HCT116 (cell line): ENCODE data around the gene TMEM132D. TPM values are rescaled to one million over a fixed set of nuclear protein-coding genes. Genes with fewer than 3 reads are reported as not detected.

ENCODE experiments used
- ATAC-seq: fragments of 200-7000 bp; cut with Tn5 transposase; 2 replicates; pipeline ENCODE4 v1.9.1; 2020; ENCODE audit warnings: mild to moderate bottlenecking, moderate library complexity
- BruUV-seq: library from RNA; stranded (reverse); fragments of 400-500 nt; replicated peaks from 2 replicates; lab custom pipeline; 2021; lab: Mats Ljungman, UMichigan
- CTCF ChIA-PET: fragments of 300-600 bp; sonication (Branson Sonifier 250); formaldehyde crosslinking; loops from one replicate; lab custom pipeline; 2021; ENCODE audit warnings: antibody characterized with exemption; lab: Charles Lee
- POLR2A ChIA-PET: fragments of 300-600, 350-600 bp; sonication (Branson Sonifier 250); formaldehyde crosslinking; loops from one replicate; lab custom pipeline; 2021; ENCODE audit warnings: antibody characterized with exemption; lab: Charles Lee
- RAD21 ChIA-PET, 2 experiments: fragments of 300-600 bp; sonication (Branson Sonifier 250); formaldehyde crosslinking; loops; one replicate each; lab custom pipeline; 2023; ENCODE audit warnings: low total read pairs in 2 of 2; ENCODE audit not compliant: uncharacterized antibody in 2 of 2, unreplicated experiment in 2 of 2, low non-redundant PET in 1 of 2; lab: Charles Lee
- DNase-seq: peaks from one replicate; pipeline ENCODE4 v3.0.0-alpha.2; 2010; ENCODE audit warnings: low read depth, low spot score
- H2AFZ ChIP-seq: fragments of 200-600 bp; shearing (Covaris generic), sonication (generic); 2 replicates; pipeline ENCODE4 v1.6.1; 2017; ENCODE audit warnings: low read depth, mixed run types, mixed read lengths, antibody characterized with exemption, low read length; ENCODE audit not compliant: poor library complexity, severe bottlenecking
- H3K27ac ChIP-seq: 2 replicates; pipeline ENCODE4 v1.5.1; 2012; ENCODE audit warnings: low read depth, low read length
- H3K27me3 ChIP-seq: fragments of 200-600 bp; sonication (generic); 2 replicates; pipeline ENCODE4 v1.6.1; 2016; ENCODE audit warnings: mixed run types, low read length, mixed read lengths; ENCODE audit not compliant: insufficient read depth
- H3K36me3 ChIP-seq, 2 experiments: fragments of 200-500 bp in 1 of 2; fragments of 200-600 bp in 1 of 2; sonication (Bioruptor generic) in 1 of 2; sonication (generic) in 1 of 2; 2 replicates each; pipeline versions ENCODE4 v1.5.1 to v1.6.1; 2014 to 2016; ENCODE audit warnings: low read length in 2 of 2, inconsistent platforms in 1 of 2, mixed read lengths in 1 of 2, mixed run types in 1 of 2; ENCODE audit not compliant: insufficient read depth in 2 of 2, control insufficient read depth in 1 of 2
- H3K4me1 ChIP-seq, 2 experiments: fragments of 200-600 bp in 1 of 2; sonication (generic) in 1 of 2; 2 replicates each; pipeline versions ENCODE4 v1.5.1 to v1.6.1; 2012 to 2017; ENCODE audit warnings: low read length in 2 of 2, inconsistent platforms in 1 of 2, mild to moderate bottlenecking in 1 of 2, mixed read lengths in 1 of 2, mixed run types in 1 of 2, moderate library complexity in 1 of 2; ENCODE audit not compliant: insufficient read depth in 2 of 2, control insufficient read depth in 1 of 2
- H3K4me2 ChIP-seq: fragments of 200-600 bp; sonication (generic); 2 replicates; pipeline ENCODE4 v1.6.1; 2017; ENCODE audit warnings: mixed run types, low read length, mixed read lengths
- H3K4me3 ChIP-seq, 2 experiments: fragments of 200-600 bp in 1 of 2; sonication (generic) in 1 of 2; replicated peaks in 1 of 2; 2 replicates each; pipeline ENCODE4 v1.5.1; 2011 to 2016; ENCODE audit warnings: low read length in 2 of 2, control low read depth in 1 of 2, low read depth in 1 of 2, mild to moderate bottlenecking in 1 of 2, mixed read lengths in 1 of 2, mixed run types in 1 of 2
- H3K79me2 ChIP-seq: fragments of 200-600 bp; sonication (generic); 2 replicates; pipeline ENCODE4 v1.6.1; 2017; ENCODE audit warnings: mild to moderate bottlenecking, mixed run types, low read length, moderate library complexity, mixed read lengths; ENCODE audit not compliant: insufficient read depth
- H3K9ac ChIP-seq: fragments of 200-600 bp; sonication (generic); 2 replicates; pipeline ENCODE4 v1.6.1; 2016; ENCODE audit warnings: low read length, mixed read lengths
- H3K9me2 ChIP-seq: fragments of 200-600 bp; sonication (generic), shearing (Covaris generic); 2 replicates; pipeline ENCODE4 v1.6.1; 2017; ENCODE audit warnings: mixed run types, mild to moderate bottlenecking, moderate library complexity; ENCODE audit not compliant: insufficient read depth
- H3K9me3 ChIP-seq, 2 experiments: fragments of 200-500 bp in 1 of 2; fragments of 200-600 bp in 1 of 2; sonication (Bioruptor generic) in 1 of 2; sonication (generic) in 1 of 2; 2 replicates each; pipeline ENCODE4 v1.6.1; 2014 to 2017; ENCODE audit warnings: low read length in 2 of 2, mixed read lengths in 2 of 2, inconsistent platforms in 1 of 2, low read depth in 1 of 2, mild to moderate bottlenecking in 1 of 2, mixed run types in 1 of 2, moderate library complexity in 1 of 2; ENCODE audit not compliant: control insufficient read depth in 1 of 2, insufficient read depth in 1 of 2
- H4K20me1 ChIP-seq: fragments of 200-600 bp; sonication (generic), shearing (Covaris generic); 2 replicates; pipeline ENCODE4 v1.6.1; 2017; ENCODE audit warnings: mixed run types, mild to moderate bottlenecking, moderate library complexity; ENCODE audit not compliant: insufficient read depth
- ATF3 ChIP-seq: IDR thresholded peaks from 2 replicates; pipeline ENCODE4 v1.6.1; 2012
- CBX3 ChIP-seq: IDR thresholded peaks from 2 replicates; pipeline ENCODE4 v1.6.1; 2012; ENCODE audit warnings: low read depth
- CEBPB ChIP-seq: IDR thresholded peaks from 2 replicates; pipeline ENCODE4 v1.6.1; 2012; ENCODE audit warnings: low read depth
- EGR1 ChIP-seq: IDR thresholded peaks from 2 replicates; pipeline ENCODE4 v1.6.1; 2012; ENCODE audit warnings: low read depth
- ELF1 ChIP-seq: IDR thresholded peaks from 2 replicates; pipeline ENCODE4 v1.6.1; 2012; ENCODE audit warnings: low read depth, borderline replicate concordance
- EZH2 ChIP-seq: fragments of 200-600 bp; sonication (generic); IDR thresholded peaks from 2 replicates; pipeline ENCODE4 v1.6.1; 2017; ENCODE audit warnings: antibody characterized with exemption, mixed run types
- EZH2phosphoT487 ChIP-seq: fragments of 200-600 bp; IDR thresholded peaks from 2 replicates; pipeline ENCODE4 v1.6.1; 2018; ENCODE audit warnings: antibody characterized with exemption, borderline replicate concordance
- FOSL1 ChIP-seq: IDR thresholded peaks from 2 replicates; pipeline ENCODE4 v1.6.1; 2012; ENCODE audit warnings: low read depth
- JUND ChIP-seq: IDR thresholded peaks from 2 replicates; pipeline ENCODE4 v1.6.1; 2012
- POLR2AphosphoS5 ChIP-seq: IDR thresholded peaks from 2 replicates; pipeline ENCODE4 v1.6.1; 2011; ENCODE audit warnings: mild to moderate bottlenecking, low read depth, low read length, moderate library complexity
- RAD21 ChIP-seq: IDR thresholded peaks from 2 replicates; pipeline ENCODE4 v1.6.1; 2012; ENCODE audit warnings: low read depth, mild to moderate bottlenecking
- REST ChIP-seq: IDR thresholded peaks from 2 replicates; pipeline ENCODE4 v1.6.1; 2012; ENCODE audit warnings: low read depth
- SIN3A ChIP-seq: IDR thresholded peaks from 2 replicates; pipeline ENCODE4 v1.6.1; 2012; ENCODE audit warnings: low read depth
- SP1 ChIP-seq: IDR thresholded peaks from 2 replicates; pipeline ENCODE4 v1.6.1; 2012; ENCODE audit warnings: low read depth
- SRF ChIP-seq: IDR thresholded peaks from 2 replicates; pipeline ENCODE4 v1.6.1; 2012; ENCODE audit warnings: low read depth
- ZFX ChIP-seq: fragments of 450-650 bp; IDR thresholded peaks from 2 replicates; pipeline ENCODE4 v1.6.1; 2017
- ZNF274 ChIP-seq: fragments of 200-500 bp; sonication (Bioruptor generic); IDR thresholded peaks from 2 replicates; pipeline ENCODE4 v1.6.1; 2014; ENCODE audit warnings: mild to moderate bottlenecking, low read depth, low read length, inconsistent platforms
- intact Hi-C: fragments of 100-400 bp; cut with micrococcal nuclease; formaldehyde crosslinking; loops from 2 replicates; pipeline ENCODE4 v1.10.0; 2022
- total RNA-seq: library from RNA; stranded (reverse); gene quantifications from one replicate; pipeline ENCODE4 v1.2.1, GENCODE V29; 2021; ENCODE audit not compliant: unreplicated experiment
- TF ChIP-seq, protein P1 (sequence below), 3 experiments: fragments of 200-600 bp in 1 of 3; sonication (generic) in 1 of 3; IDR thresholded peaks in 2 of 3; conservative IDR thresholded peaks in 1 of 3; 2 replicates each; pipeline ENCODE4 v1.5.1; 2012 to 2017; ENCODE audit warnings: low read depth in 2 of 3, low read length in 2 of 3, antibody characterized with exemption in 1 of 3, borderline replicate concordance in 1 of 3, control low read depth in 1 of 3, mild to moderate bottlenecking in 1 of 3, mixed read lengths in 1 of 3, mixed run types in 1 of 3, moderate library complexity in 1 of 3; ENCODE audit not compliant: insufficient read depth in 1 of 3

Gene TMEM132D
- total RNA-seq, 1 experiment from 2014 or later: not detected

DNA sequence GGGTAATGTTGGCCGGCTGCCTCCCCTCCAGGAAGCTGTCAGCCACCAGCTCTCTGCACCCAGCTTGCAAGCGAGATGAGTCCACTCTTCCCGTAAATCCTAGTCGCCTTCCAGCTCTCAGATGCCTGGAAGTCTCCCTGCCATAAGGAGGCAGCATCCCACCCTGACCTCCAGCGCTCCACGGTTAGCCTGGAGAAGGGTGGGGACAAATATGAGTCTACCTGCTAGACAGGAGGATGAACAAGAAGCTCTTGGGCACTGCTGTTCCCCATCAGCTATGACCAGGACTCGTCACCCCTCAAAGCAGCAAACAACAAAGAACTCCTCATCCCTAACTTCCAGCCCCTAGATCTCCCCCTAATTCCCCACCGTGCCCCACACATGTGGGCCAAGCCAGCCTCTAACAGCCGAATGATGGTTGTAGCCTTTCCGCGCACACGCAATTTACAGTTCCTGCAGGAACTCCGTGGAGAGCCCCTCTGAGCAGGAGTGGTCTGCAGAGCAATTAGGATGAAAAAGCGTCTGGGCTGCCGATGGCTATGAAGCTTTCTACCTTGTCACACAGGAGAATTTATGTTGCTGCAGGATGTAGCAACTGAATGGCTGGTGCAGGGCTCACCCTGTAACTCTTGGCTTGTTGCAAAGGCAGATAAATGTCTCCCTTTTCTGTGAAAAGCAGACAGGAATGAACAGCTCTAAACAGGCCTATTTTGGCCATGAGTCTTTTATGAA lies 869.1 kb downstream of the TMEM132D start (continued):
- TF ChIP-seq POLR2AphosphoS5 (no peak), EGR1 (no peak)

DNA sequence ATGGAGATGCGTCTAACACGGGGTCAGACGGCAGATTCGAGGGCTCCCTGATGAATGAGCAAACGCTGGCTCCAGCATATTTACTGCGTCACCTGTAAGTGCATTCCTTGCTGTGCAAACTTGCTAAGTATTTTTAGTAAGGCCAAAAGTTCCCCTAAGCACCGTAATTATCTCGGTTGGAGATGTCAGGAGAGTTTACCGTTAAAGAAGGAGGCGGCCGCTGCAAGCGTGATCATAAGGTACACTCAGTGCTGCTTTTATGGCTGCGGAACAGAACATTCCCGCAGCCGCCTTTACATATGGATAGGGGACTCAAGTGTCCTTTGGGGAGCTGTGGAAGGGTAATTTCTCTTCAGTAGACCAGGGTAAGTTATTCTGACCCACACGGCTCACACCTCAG lies 875.0 kb downstream of the TMEM132D start:
- Histone ChIP-seq H3K4me1 (no peaks in the 10 kb centered on the region), H3K27ac (no peak overlapping the region), H4K20me1 (no peaks in the 10 kb centered on the region), H3K4me2 (no peak overlapping the region), H3K9me3 (peaks cover 0 to 3% of the 10 kb centered on the region in 2 experiments; a peak in 2 of 4 replicates), H3K4me3 (no peak overlapping the region), H3K79me2 (no peaks in the 10 kb centered on the region), H3K9ac (no peak overlapping the region), H3K9me2 (no peaks in the 10 kb centered on the region), H3K36me3 (no peaks in the 10 kb centered on the region), H2AFZ (no peak overlapping the region), H3K27me3 (no peaks in the 10 kb centered on the region)
- ATAC-seq: no peak
- CTCF ChIA-PET: no interaction called here
- TF ChIP-seq EGR1 (no peak), EZH2phosphoT487 (no peak), RAD21 (no peak), REST (no peak), CEBPB (no peak), ZFX (no peak), ZNF274 (no peak), CBX3 (no peak), SIN3A (no peak), ATF3 (no peak), SP1 (no peak), EZH2 (no peak), JUND (no peak), ELF1 (no peak), POLR2AphosphoS5 (no peak), SRF (no peak), FOSL1 (no peak)
- TF ChIP-seq, protein P1, sequence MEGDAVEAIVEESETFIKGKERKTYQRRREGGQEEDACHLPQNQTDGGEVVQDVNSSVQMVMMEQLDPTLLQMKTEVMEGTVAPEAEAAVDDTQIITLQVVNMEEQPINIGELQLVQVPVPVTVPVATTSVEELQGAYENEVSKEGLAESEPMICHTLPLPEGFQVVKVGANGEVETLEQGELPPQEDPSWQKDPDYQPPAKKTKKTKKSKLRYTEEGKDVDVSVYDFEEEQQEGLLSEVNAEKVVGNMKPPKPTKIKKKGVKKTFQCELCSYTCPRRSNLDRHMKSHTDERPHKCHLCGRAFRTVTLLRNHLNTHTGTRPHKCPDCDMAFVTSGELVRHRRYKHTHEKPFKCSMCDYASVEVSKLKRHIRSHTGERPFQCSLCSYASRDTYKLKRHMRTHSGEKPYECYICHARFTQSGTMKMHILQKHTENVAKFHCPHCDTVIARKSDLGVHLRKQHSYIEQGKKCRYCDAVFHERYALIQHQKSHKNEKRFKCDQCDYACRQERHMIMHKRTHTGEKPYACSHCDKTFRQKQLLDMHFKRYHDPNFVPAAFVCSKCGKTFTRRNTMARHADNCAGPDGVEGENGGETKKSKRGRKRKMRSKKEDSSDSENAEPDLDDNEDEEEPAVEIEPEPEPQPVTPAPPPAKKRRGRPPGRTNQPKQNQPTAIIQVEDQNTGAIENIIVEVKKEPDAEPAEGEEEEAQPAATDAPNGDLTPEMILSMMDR (IDR thresholded peaks at IDR 0.05 in 2 of 3, conservative IDR thresholded peaks at IDR 0.05 in 1 of 3; ENCODE audit: borderline replicate concordance in 1 of 3, insufficient read depth in 1 of 3, low read depth in 2 of 3, low read length in 2 of 3): no peak
- no TSS peak for BruUV-seq
- POLR2A ChIA-PET: no interaction called here
- intact Hi-C loops: no loop called here
- DNase-seq: no peak
- RAD21 ChIA-PET: no interaction called here
